Hepatocyte (in vitro differentiated cells): ENCODE measurements around the gene ROR2. TPM values are rescaled to one million over a fixed set of nuclear protein-coding genes. Genes with fewer than 3 reads are reported as not detected.

Source experiments
- DNase-seq: peaks from one replicate; pipeline ENCODE4 v3.0.0-alpha.2; 2016; ENCODE audit warnings: low spot score
- H2AFZ ChIP-seq: fragments of 200-600 bp; sonication (generic); 2 replicates; pipeline ENCODE4 v1.6.0; 2016; ENCODE audit warnings: antibody characterized with exemption, mild to moderate bottlenecking
- H3K27ac ChIP-seq: fragments of 200-600 bp; sonication (generic); 2 replicates; pipeline ENCODE4 v1.5.1; 2016; ENCODE audit warnings: mild to moderate bottlenecking
- H3K27me3 ChIP-seq: fragments of 200-600 bp; sonication (generic); 2 replicates; pipeline ENCODE4 v1.6.1; 2016
- H3K36me3 ChIP-seq: fragments of 200-600 bp; sonication (generic); replicated peaks from 2 replicates; pipeline ENCODE4 v1.5.1; 2016; ENCODE audit warnings: low read depth; ENCODE audit not compliant: insufficient read depth
- H3K4me1 ChIP-seq: fragments of 200-600 bp; sonication (generic); 2 replicates; pipeline ENCODE4 v1.5.1; 2016; ENCODE audit warnings: mild to moderate bottlenecking, moderate library complexity; ENCODE audit not compliant: insufficient read depth
- H3K4me2 ChIP-seq: fragments of 200-600 bp; sonication (generic); 2 replicates; pipeline ENCODE4 v1.6.0; 2016
- H3K4me3 ChIP-seq: fragments of 200-600 bp; sonication (generic); 2 replicates; pipeline ENCODE4 v1.5.1; 2016; ENCODE audit warnings: mild to moderate bottlenecking
- H3K79me2 ChIP-seq: fragments of 200-600 bp; sonication (generic); 2 replicates; pipeline ENCODE4 v1.6.0; 2017; ENCODE audit warnings: mild to moderate bottlenecking
- H3K9me2 ChIP-seq: fragments of 200-600 bp; sonication (generic); replicated peaks from 2 replicates; pipeline ENCODE4 v1.6.0; 2017; ENCODE audit warnings: mild to moderate bottlenecking; ENCODE audit not compliant: insufficient read depth
- H3K9me3 ChIP-seq: fragments of 200-600 bp; sonication (generic); 2 replicates; pipeline ENCODE4 v1.5.1; 2016; ENCODE audit warnings: low read depth, mild to moderate bottlenecking
- H4K20me1 ChIP-seq: fragments of 200-600 bp; sonication (generic); 2 replicates; pipeline ENCODE4 v1.6.0; 2016; ENCODE audit warnings: mild to moderate bottlenecking; ENCODE audit not compliant: insufficient read depth, poor library complexity, severe bottlenecking
- CTCF ChIP-seq: fragments of 200-600 bp; sonication (generic); IDR thresholded peaks from 2 replicates; pipeline ENCODE4 v1.5.1; 2016; ENCODE audit warnings: antibody characterized with exemption, mild to moderate bottlenecking; ENCODE audit not compliant: poor library complexity
- EZH2 ChIP-seq: fragments of 200-600 bp; sonication (generic); IDR thresholded peaks from 2 replicates; pipeline ENCODE4 v1.6.1; 2016; ENCODE audit warnings: antibody characterized with exemption, mild to moderate bottlenecking, borderline replicate concordance
- EZH2phosphoT487 ChIP-seq: fragments of 200-600 bp; sonication (generic); IDR thresholded peaks from one replicate; pipeline ENCODE4 v1.6.1; 2018; ENCODE audit warnings: antibody characterized with exemption, mild to moderate bottlenecking, low read depth, moderate library complexity; ENCODE audit not compliant: unreplicated experiment, severe bottlenecking
- whole genome bisulfite sequencing: methylation state at CpG from one replicate; pipeline ENCODE4 v1.1.6; 2016; ENCODE audit warnings: low lambda C conversion rate; ENCODE audit errors: missing lambda C conversion rate; 5-methylcytosine and 5-hydroxymethylcytosine counted together
- polyA plus RNA-seq: library from polyadenylated mRNA; unstranded; fragments of >200 nt; fragmentation: Nextera tagmentation; extraction: Ambion mirVana; gene quantifications from 2 replicates; pipeline ENCODE4 v1.2.1, GENCODE V29; 2016
- total RNA-seq: library from RNA; depleted of rRNA; stranded (reverse); fragments of >200 nt; gene quantifications from 2 replicates; pipeline ENCODE4 v1.2.3, GENCODE V29; 2014

Gene ROR2
- total and polyA plus RNA-seq, 2 experiments from 2014 or later, result 25.6 to 29.5 TPM

- 69% methylated on average over 9 of the region's 9 CpGs for WGBS
- TF ChIP-seq EZH2phosphoT487, result no peak
- no peak for TF ChIP-seq EZH2
- TF ChIP-seq CTCF, result no peak
- Histone ChIP-seq H4K20me1 (peaks cover 5% of the 10 kb centered on the region), H3K27me3 (no peaks in the 10 kb centered on the region), H3K4me2 (no peak overlapping the region), H3K36me3 (no peaks in the 10 kb centered on the region), H3K9me2 (no peaks in the 10 kb centered on the region), H3K27ac (peak overlapping the region; percentile 44), H3K4me1 (peaks cover 53% of the 10 kb centered on the region), H3K79me2 (peaks cover 82% of the 10 kb centered on the region), H3K4me3 (no peak overlapping the region), H3K9me3 (no peaks in the 10 kb centered on the region), H2AFZ (no peak overlapping the region)
- no peak for DNase-seq
These were observed 135.8 kb downstream of the ROR2 start for GRCh38 chr9:91814201-91814600.

- no peak overlapping the region for H2AFZ ChIP-seq
- H3K36me3 ChIP-seq, result no peaks in the 10 kb centered on the region
- H3K9me2 ChIP-seq, result no peaks in the 10 kb centered on the region
- H3K4me1 ChIP-seq, result peaks cover 48% of the 10 kb centered on the region
- 68% methylated on average over 11 of the region's 11 CpGs for whole genome bisulfite sequencing
- TF ChIP-seq CTCF (no peak), EZH2phosphoT487 (no peak), EZH2 (no peak)
- peaks cover 5% of the 10 kb centered on the region for H4K20me1 ChIP-seq
- peak overlapping the region; percentile 37 for H3K4me2 ChIP-seq
- peaks cover 82% of the 10 kb centered on the region for H3K79me2 ChIP-seq
- no peak for DNase-seq
- peak overlapping the region; percentile 44 for H3K27ac ChIP-seq
- H3K4me3 ChIP-seq, result no peak overlapping the region
- H3K9me3 ChIP-seq, result no peaks in the 10 kb centered on the region
- H3K27me3 ChIP-seq, result no peaks in the 10 kb centered on the region
These were observed 136.7 kb downstream of the ROR2 start for GRCh38 chr9:91813176-91813795.

GRCh38 chr9:91812191-91812590 is 137.8 kb downstream of the ROR2 start:
- Histone ChIP-seq H3K4me1 (peaks cover 41% of the 10 kb centered on the region), H3K4me3 (no peak overlapping the region), H3K79me2 (peaks cover 84% of the 10 kb centered on the region), H4K20me1 (peaks cover 5% of the 10 kb centered on the region), H3K4me2 (peak overlapping the region; percentile 14), H2AFZ (no peak overlapping the region), H3K36me3 (no peaks in the 10 kb centered on the region), H3K9me2 (no peaks in the 10 kb centered on the region), H3K27ac (no peak overlapping the region), H3K9me3 (no peaks in the 10 kb centered on the region), H3K27me3 (no peaks in the 10 kb centered on the region)
- DNase-seq, result no peak
- WGBS, result 67% methylated on average over 13 of the region's 14 CpGs
- TF ChIP-seq CTCF (no peak), EZH2 (no peak), EZH2phosphoT487 (no peak)
